ENCODE results near the gene ZNF441.

ZNF441 gene

GRCh38 chr19:11780431-11781020, 13.7 kb downstream of the ZNF441 start:
- Histone ChIP-seq H3K9me3 (ENCODE audit: insufficient read depth, low read length, severe bottlenecking) (peaks cover 27% of the 10 kb centered on the region), H3K4me2 (ENCODE audit: insufficient read depth, low read length) (no peak overlapping the region), H4K20me1 (ENCODE audit: insufficient read depth, low read length) (no peaks in the 10 kb centered on the region), H2AFZ (ENCODE audit: low read depth, low read length) (no peak overlapping the region), H3K4me3 (ENCODE audit: low read depth in 1 of 2, low read length in 2 of 2) (no peak overlapping the region), H3K4me1 (ENCODE audit: insufficient read depth, low read length) (no peaks in the 10 kb centered on the region), H3K27me3 (ENCODE audit: insufficient read depth, low read length, poor library complexity) (no peaks in the 10 kb centered on the region), H3K27ac (ENCODE audit: low read length) (no peak overlapping the region), H3K36me3 (ENCODE audit: insufficient read depth, low read length) (peaks cover 47% of the 10 kb centered on the region), H3K9ac (ENCODE audit: low read depth, low read length) (no peak overlapping the region), H3K79me2 (ENCODE audit: insufficient read depth, low read length) (no peaks in the 10 kb centered on the region)
- ATAC-seq (ENCODE audit: insufficient read depth, low read depth): no peak
- TF ChIP-seq EZH2 (IDR thresholded peaks at IDR 0.05; ENCODE audit: borderline replicate concordance, low read depth, low read length, severe bottlenecking): no peak
- no peak for TF ChIP-seq CTCF (IDR thresholded peaks at IDR 0.05; ENCODE audit: borderline replicate concordance, extremely low read depth, low read length, poor library complexity, severe bottlenecking)
- DNase-seq: no peak

GRCh38 chr19:11781295-11782057, 14.7 kb downstream of the ZNF441 start:
- Histone ChIP-seq H3K27ac (ENCODE audit: low read length) (no peak overlapping the region), H3K36me3 (ENCODE audit: insufficient read depth, low read length) (peaks cover 47% of the 10 kb centered on the region), H2AFZ (ENCODE audit: low read depth, low read length) (no peak overlapping the region), H4K20me1 (ENCODE audit: insufficient read depth, low read length) (no peaks in the 10 kb centered on the region), H3K9ac (ENCODE audit: low read depth, low read length) (no peak overlapping the region), H3K4me1 (ENCODE audit: insufficient read depth, low read length) (no peaks in the 10 kb centered on the region), H3K27me3 (ENCODE audit: insufficient read depth, low read length, poor library complexity) (no peaks in the 10 kb centered on the region), H3K4me3 (ENCODE audit: low read depth in 1 of 2, low read length in 2 of 2) (no peak overlapping the region), H3K4me2 (ENCODE audit: insufficient read depth, low read length) (no peak overlapping the region), H3K79me2 (ENCODE audit: insufficient read depth, low read length) (no peaks in the 10 kb centered on the region), H3K9me3 (ENCODE audit: insufficient read depth, low read length, severe bottlenecking) (peaks cover 27% of the 10 kb centered on the region)
- no peak for ATAC-seq (ENCODE audit: insufficient read depth, low read depth)
- no peak for TF ChIP-seq EZH2 (IDR thresholded peaks at IDR 0.05; ENCODE audit: borderline replicate concordance, low read depth, low read length, severe bottlenecking)
- TF ChIP-seq CTCF (IDR thresholded peaks at IDR 0.05; ENCODE audit: borderline replicate concordance, extremely low read depth, low read length, poor library complexity, severe bottlenecking): no peak
- no peak for DNase-seq

GRCh38 chr19:11783767-11784166, 17.0 kb downstream of the ZNF441 start:
- H3K27me3 ChIP-seq (ENCODE audit: insufficient read depth, low read length, poor library complexity): no peaks in the 10 kb centered on the region
- H3K27ac ChIP-seq (ENCODE audit: low read length): no peak overlapping the region
- H3K4me2 ChIP-seq (ENCODE audit: insufficient read depth, low read length): no peak overlapping the region
- no peak for DNase-seq
- peaks cover 27% of the 10 kb centered on the region for H3K9me3 ChIP-seq (ENCODE audit: insufficient read depth, low read length, severe bottlenecking)
- no peak overlapping the region for H2AFZ ChIP-seq (ENCODE audit: low read depth, low read length)
- ATAC-seq (ENCODE audit: insufficient read depth, low read depth): no peak
- H3K9ac ChIP-seq (ENCODE audit: low read depth, low read length): no peak overlapping the region
- no peaks in the 10 kb centered on the region for H4K20me1 ChIP-seq (ENCODE audit: insufficient read depth, low read length)
- H3K4me1 ChIP-seq (ENCODE audit: insufficient read depth, low read length): no peaks in the 10 kb centered on the region
- H3K4me3 ChIP-seq (ENCODE audit: low read depth in 1 of 2, low read length in 2 of 2): no peak overlapping the region
- TF ChIP-seq EZH2 (IDR thresholded peaks at IDR 0.05; ENCODE audit: borderline replicate concordance, low read depth, low read length, severe bottlenecking): no peak
- TF ChIP-seq CTCF (IDR thresholded peaks at IDR 0.05; ENCODE audit: borderline replicate concordance, extremely low read depth, low read length, poor library complexity, severe bottlenecking): no peak
- H3K36me3 ChIP-seq (ENCODE audit: insufficient read depth, low read length): peaks cover 33% of the 10 kb centered on the region
- H3K79me2 ChIP-seq (ENCODE audit: insufficient read depth, low read length): no peaks in the 10 kb centered on the region

All from DND-41 (cell line).